Femur (tissue), 1 donor: ENCODE results near the gene UBE2D3.

Experiments
- DNase-seq: peaks from one replicate; pipeline ENCODE4 v3.0.0-alpha.2; 2017

Gene UBE2D3

GRCh38 chr4:102787944-102788343 is 39.4 kb downstream of the UBE2D3 start:
- no peak for DNase-seq

DNA sequence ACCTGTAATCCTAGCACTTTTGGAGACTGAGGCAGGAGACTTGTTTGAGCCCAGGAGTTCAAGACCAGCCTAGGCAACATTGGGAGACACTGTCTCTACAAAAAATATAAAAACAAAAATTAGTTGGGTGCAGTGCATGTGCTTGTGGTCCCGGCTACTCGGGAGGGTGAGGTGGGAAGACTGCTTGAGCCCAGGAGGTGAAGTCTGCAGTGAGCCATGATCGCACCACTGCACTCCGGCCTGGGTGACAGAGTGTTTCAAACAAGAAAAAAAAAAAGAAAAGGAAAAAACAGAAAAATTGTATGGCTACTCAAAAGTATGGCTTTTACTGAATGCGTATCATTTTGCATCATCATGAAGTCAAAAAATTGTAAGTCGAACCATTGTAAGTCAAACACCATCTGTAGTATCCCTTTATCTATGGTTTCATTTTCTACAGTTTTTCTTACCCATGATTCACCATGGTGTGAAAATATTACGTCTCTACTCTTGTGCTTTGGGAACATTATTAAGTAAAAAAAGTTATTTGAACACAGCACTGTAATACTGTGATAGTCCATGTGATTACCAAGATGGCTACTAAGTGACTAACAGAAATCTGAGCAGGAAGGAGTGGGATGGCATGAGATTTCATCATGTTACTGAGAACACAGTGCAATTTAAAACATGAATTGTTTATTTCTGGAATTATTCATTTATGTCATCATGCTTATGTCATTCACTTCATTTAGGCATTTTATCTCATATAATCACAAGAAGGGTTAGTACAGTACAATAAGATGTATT is 40.1 kb downstream of the UBE2D3 start:
- DNase-seq = no peak

GRCh38 chr4:102786279-102786678 is 41.1 kb downstream of the UBE2D3 start:
- no peak for DNase-seq

DNA sequence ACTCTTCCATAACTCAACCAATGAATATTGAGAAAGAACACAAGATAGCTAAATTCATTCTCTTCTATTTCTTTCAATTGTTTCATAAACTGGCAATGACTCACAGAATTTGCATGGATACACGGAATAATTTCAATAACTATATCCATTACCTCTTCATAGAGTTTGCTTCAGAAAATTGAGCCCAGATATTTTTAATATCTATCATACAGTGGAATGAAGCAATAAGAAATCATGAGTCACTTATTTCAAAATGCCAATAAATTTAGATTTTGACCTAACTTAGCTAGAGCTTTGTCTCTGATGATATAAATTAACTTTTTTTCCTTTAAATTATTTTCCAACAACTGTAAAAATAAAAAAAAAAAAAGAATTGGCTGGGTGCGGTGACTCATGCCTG is 44.3 kb downstream of the UBE2D3 start:
- no peak for DNase-seq

DNA sequence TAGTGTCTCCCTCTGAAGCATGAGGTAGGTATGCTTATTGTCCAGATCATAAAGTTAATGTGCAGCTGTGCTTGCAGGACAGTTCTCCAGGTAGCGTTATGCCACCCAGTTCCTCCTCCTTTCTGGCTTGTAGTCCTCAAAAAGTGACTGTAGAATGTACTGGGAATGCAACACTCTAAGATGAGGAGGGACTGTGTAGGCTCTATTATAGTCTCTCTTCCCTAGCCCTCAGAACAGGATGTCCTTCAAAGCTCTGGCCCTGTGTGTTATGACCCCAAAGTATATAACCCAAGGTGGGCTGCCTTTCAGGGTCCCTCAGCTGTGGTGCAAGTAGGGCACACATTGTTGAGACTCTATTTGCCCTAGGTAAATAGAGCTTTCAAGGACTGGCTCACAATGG is 45.8 kb downstream of the UBE2D3 start:
- DNase-seq = no peak

DNA sequence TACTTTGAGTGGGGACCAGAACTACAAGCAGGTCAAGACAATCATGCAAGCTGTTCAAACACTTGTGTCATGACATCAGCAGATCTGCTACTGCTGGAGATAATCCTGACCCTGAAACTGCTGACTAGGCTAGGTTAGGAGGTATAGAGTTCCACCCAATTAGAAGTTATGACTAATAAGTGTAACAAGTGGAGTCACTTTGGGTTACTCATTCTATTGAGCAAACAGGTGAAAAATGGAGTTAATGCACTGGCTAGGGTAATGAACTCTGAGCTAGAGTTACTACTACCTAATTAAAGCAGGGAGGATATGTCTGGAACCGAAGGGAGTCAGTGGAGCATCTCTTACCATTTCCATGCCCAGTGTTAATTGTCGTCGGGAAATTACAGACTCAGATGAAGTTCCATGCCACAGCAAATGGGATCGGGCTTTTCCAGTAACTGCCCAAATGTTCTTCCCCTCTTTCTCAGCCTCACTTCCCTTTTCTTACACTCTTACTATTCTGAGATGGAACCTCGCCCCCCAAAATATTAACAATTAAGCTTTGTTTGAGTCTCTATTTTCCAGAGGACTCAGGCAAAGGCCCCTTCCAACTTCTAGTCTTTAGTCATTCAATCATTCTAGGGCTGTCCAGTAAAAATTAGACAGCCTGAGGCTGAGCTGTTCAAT is 46.7 kb downstream of the UBE2D3 start:
- DNase-seq = no peak

DNA sequence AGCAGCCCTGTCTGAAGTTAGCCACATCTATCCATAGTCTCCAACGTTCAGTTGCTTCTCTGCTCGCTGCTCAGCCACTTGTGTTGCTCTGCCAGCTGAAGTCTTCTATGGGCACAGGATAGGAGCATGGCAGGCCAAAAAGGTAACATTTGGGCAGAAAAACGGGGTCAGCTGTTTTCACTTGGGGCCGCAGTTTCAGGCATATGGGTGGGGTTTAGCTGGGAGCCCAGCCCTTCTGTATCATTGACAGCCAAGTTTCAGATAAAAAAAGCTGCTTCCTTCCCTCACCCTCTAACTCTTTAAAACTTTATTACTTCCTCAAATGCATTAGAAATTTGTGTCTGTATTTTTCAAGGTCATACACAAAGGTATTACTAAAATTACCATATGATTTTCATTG is 48.1 kb downstream of the UBE2D3 start:
- no peak for DNase-seq

GRCh38 chr4:102778720-102779119 is 48.6 kb downstream of the UBE2D3 start:
- no peak for DNase-seq

- no peak for DNase-seq
These were observed 51.5 kb downstream of the UBE2D3 start for GRCh38 chr4:102775805-102776204.

DNA sequence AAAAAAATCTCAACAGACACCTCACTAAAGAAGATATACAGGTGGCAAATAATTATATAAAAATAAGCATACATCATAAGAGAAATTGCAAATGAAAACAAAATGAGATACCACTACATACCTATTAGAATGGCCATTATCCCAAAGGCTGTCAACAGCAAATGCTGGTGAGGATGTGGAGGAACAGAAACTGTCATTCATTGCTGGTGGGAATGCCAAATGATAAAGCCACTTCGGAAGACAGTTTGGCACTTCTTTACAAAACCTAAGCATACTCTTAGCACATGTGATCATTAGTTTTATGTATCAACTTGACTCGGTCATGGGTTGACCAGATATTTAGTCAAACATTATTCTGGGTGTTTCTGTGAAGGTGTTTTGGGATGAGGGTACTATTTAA is 53.1 kb downstream of the UBE2D3 start:
- no peak for DNase-seq

- no peak for DNase-seq
These were observed 54.5 kb downstream of the UBE2D3 start for GRCh38 chr4:102772738-102773340.

- no peak for DNase-seq
These were observed 62.5 kb downstream of the UBE2D3 start for GRCh38 chr4:102764901-102765300.

- DNase-seq = no peak
These were observed 65.4 kb downstream of the UBE2D3 start for GRCh38 chr4:102761906-102762305.

GRCh38 chr4:102761296-102761701 is 66.1 kb downstream of the UBE2D3 start:
- DNase-seq = no peak

DNA sequence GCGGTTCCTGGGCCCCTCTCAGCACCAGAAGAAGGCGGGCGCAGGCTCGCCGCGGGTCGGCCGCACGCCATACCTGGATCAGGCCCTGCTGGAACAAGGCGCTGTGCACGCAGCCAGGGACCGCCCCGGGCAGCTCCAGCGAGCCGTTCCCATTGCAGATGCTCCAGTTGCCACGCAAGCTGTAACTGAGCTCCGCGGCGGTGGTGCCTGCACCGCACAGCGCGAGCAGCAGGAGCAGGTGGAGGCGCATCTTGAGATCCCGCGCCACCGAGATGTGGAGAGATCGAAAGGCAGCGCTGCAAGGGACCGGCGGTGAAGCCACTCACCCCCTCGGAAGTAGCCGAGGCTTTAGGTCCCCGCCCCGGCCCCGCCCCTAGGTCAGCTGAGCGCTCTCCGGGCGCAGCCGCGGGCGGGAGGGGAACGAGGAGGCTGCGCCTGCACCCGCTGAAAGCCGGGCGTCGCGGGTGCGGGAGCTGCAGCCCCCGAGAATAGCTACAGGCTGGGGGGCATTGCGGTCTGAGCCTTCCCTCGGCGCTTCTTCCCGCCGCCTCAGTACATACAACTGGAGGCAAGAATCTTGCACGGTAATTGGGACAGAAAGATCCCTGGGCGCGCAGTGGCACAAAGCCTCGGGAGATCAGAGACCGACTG is 66.6 kb downstream of the UBE2D3 start, which contains the start of gene MANBA:
Gene MANBA, minus strand, starts transcription at position 324 of the 651 bp plus-strand sequence. Its CDS starts 74 bp downstream, at position 250.
- DNase-seq = peak; percentile 89

GRCh38 chr4:102759831-102760644 is 67.3 kb downstream of the UBE2D3 start:
- DNase-seq = peak; percentile 28

DNA sequence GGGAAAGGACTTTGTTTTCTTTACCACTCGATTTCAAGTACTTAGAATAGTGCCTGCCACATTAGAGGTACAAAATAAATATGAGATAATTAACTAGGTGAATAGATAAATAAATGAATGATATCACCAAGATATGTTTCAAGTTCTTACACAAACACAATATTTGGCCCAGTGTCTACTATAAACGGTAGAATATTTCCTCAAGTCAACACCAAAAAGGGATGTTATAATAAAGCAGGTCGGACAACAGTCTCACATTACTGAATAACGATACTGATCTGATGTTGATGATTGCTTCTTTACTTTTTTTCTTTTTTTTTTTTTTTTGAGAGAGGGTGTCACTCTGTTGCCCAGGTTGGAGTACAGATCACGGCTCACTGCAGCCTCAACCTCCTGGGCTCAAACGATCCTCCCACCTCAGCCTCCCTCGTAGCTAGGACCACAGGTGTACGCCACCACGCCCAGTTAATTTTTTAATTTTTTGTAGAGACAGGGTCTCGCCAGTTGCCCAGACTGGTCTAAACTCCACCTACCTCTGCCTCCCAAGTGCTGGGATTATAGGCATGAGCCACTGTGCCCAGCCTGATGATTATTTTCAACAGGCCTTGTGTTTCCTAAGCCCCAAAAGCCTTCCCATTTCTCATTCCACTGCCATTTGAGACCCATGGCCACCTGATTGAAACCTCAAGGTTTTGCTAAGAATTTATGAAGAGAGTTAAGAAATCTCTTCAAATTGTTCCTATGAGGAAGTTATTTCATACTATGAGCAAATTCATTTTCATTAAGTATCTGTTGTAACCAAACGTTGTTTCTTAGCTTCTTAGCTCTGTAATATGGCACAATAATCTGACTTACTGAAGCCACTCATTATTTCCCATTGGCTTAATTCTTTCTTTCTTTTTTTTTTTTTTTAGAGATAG is 68.8 kb downstream of the UBE2D3 start:
- DNase-seq = no peak

GRCh38 chr4:102757681-102758080 is 69.7 kb downstream of the UBE2D3 start:
- DNase-seq = no peak

DNA sequence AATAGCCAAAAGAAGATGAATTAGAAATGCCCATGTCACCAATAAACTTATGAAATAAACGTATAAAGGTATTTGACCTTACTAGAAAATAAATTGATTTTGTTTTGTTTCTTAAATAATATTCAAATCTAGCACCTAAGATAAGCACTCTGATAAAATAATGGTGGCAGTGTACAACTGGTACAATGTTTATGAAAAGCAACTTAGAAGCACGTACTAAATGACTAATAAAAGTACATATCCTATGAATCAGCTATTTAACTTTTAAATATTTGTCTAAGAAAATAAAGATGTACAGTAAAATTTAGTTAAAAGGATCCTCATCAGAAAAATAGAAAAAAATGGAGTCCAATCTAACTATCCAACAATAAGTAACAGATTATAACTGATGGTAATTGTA is 73.3 kb downstream of the UBE2D3 start:
- DNase-seq = no peak

GRCh38 chr4:102751941-102752340 is 75.4 kb downstream of the UBE2D3 start:
- no peak for DNase-seq
